Heart left ventricle (tissue), 13 donors: ENCODE measurements around the gene HELZ.

Source experiments
- CTCF ChIP-seq, 12 donors: fragments of 200-600 bp; sonication (generic) in 4 of 12; IDR thresholded peaks; one replicate each; pipeline versions ENCODE4 v1.5.0 to v1.8.0; 2018 to 2022; ENCODE audit warnings: antibody characterized with exemption in 12 of 12, mild to moderate bottlenecking in 5 of 12
- POLR2A ChIP-seq, 2 donors: fragments of 450-650 bp; IDR thresholded peaks; one replicate each; pipeline ENCODE4 v1.6.1; 2017; ENCODE audit warnings: antibody characterized with exemption in 2 of 2, mild to moderate bottlenecking in 2 of 2, moderate library complexity in 2 of 2
- donor health status: ischemic (EF 13 %, LVEDD 7.1; RV severe dilation, severe dysfunction).
- donor health status: DM: no; HTN: yes; CAD: no.
- donor health status: DM: no; HTN: no; CAD: no.
- donor health status: ischemic (EF 25% LVEDD 6.9; RV normal size, moderate dysfunction).
- donor health status: ischemic (EF 25% LVEDD 5.7; RV mildly dilated, moderate dysfunction).
- donor health status: ischemic (EF 35%, LVEDD 5.7; RV mildly dilated, moderate dysfunction).
- donor health status: nonischemic (EF 11% LVEDD 7.7; RV severe dilation, severe dysfunction).
- donor health status: DM: yes; HTN: yes; CAD: no.
- donor health status: PGD.
- donor health status: ischemic (EF 29% LVEDD 5.4; RV normal size, mild dysfunction).
- donor health status: nonischemic (EF 23%, LVEDD 6.1; RV moderate dilation, normal function).

GRCh38 chr17:67133161-67133560, 111.8 kb downstream of the HELZ start:
- no peak for TF ChIP-seq CTCF (IDR thresholded peaks at IDR 0.05)
- TF ChIP-seq POLR2A (IDR thresholded peaks at IDR 0.05), result no peak
